Left ventricle myocardium superior (tissue), 1 donor: ENCODE measurements around the gene PLK5. TPM values are rescaled to one million over a fixed set of nuclear protein-coding genes. Genes with fewer than 3 reads are reported as not detected.
"Not testable (repeated sequence)": the region's sequence is repeated elsewhere in the genome, so short reads cannot be mapped to it uniquely, and the experiment has no call there.

Experiments used
- ATAC-seq: fragments of 200-7000 bp; cut with Tn5 transposase; one replicate; pipeline ENCODE4 v1.9.1; 2020; ENCODE audit warnings: mild to moderate bottlenecking, moderate library complexity
- DNase-seq: peaks from one replicate; pipeline ENCODE4 v3.0.0-alpha.2; 2020
- intact Hi-C: fragments of 100-400 bp; cut with micrococcal nuclease; formaldehyde crosslinking; loops from one replicate; pipeline ENCODE4 v1.11.0; 2022
- total RNA-seq: library from RNA; stranded (reverse); fragmentation: NEBNext Ultra II Directional; extraction: Animal tissue kit (Norgen Biotek cat#: 25700); gene quantifications from one replicate; pipeline ENCODE4 v1.2.1, GENCODE V29; 2021
- donor health status: DM: no; HTN: yes; CAD: no; lungs with severe emphysema.

PLK5 gene
- total RNA-seq, 1 donor from 2014 or later = not detected

GRCh38 chr19:1520203-1520780, 3.6 kb upstream of the PLK5 start:
- DNase-seq = no peak
- intact Hi-C loops = no loop called here
- ATAC-seq = no peak

- intact Hi-C loops = no loop called here
- ATAC-seq = peak; percentile 84
- peak; percentile 59 for DNase-seq
These were observed 2.2 kb upstream of the PLK5 start for GRCh38 chr19:1521636-1522035.

GRCh38 chr19:1522061-1522460, 1.8 kb upstream of the PLK5 start:
- no peak for DNase-seq
- ATAC-seq = peak; percentile 30
- intact Hi-C loops = no loop called here

- intact Hi-C loops = no loop called here
- ATAC-seq = no peak
- no peak for DNase-seq
These were observed 1.0 kb upstream of the PLK5 start for GRCh38 chr19:1522838-1523237.

GRCh38 chr19:1524287-1524971, 552 bp downstream of the PLK5 start:
- intact Hi-C loops = no loop called here
- DNase-seq (no peak), ATAC-seq (no peak)

- DNase-seq (no peak), ATAC-seq (no peak)
- intact Hi-C loops = no loop called here
These were observed 1.1 kb downstream of the PLK5 start for GRCh38 chr19:1524972-1525325.

GRCh38 chr19:1525343-1525742, 1.5 kb downstream of the PLK5 start:
- intact Hi-C loops = no loop called here
- ATAC-seq = no peak
- DNase-seq = no peak

- DNase-seq = no peak
- intact Hi-C loops = no loop called here
- no peak for ATAC-seq
These were observed 2.3 kb downstream of the PLK5 start for GRCh38 chr19:1526066-1526778.

GRCh38 chr19:1526979-1527649, 3.2 kb downstream of the PLK5 start:
- intact Hi-C loops = no loop called here
- no peak for ATAC-seq
- DNase-seq = no peak

GRCh38 chr19:1527650-1528309, 3.9 kb downstream of the PLK5 start:
- ATAC-seq = no peak
- no peak for DNase-seq
- intact Hi-C loops = no loop called here

- DNase-seq (no peak), ATAC-seq (no peak)
- intact Hi-C loops = no loop called here
These were observed 4.9 kb downstream of the PLK5 start for GRCh38 chr19:1528596-1529429.

- intact Hi-C loops = no loop called here
- DNase-seq (no peak), ATAC-seq (no peak)
These were observed 5.5 kb downstream of the PLK5 start for GRCh38 chr19:1529430-1529816.

- DNase-seq, intact Hi-C loops: not testable (repeated sequence)
These were observed 7.0 kb downstream of the PLK5 start for GRCh38 chr19:1530856-1531255.

GRCh38 chr19:1531587-1531986, 7.7 kb downstream of the PLK5 start:
- ATAC-seq = no peak
- DNase-seq = no peak
- intact Hi-C loops = no loop called here

More at GRCh38 chr19:1530856-1531255, 7.0 kb downstream of the PLK5 start:
- not testable (repeated sequence) for ATAC-seq

- intact Hi-C loops = no loop called here
- no peak for DNase-seq
These were observed 8.1 kb downstream of the PLK5 start for GRCh38 chr19:1532003-1532402.

GRCh38 chr19:1533510-1534150, 9.8 kb downstream of the PLK5 start:
- intact Hi-C loops = no loop called here
- ATAC-seq = no peak

More at GRCh38 chr19:1532003-1532402, 8.1 kb downstream of the PLK5 start:
- ATAC-seq = no peak

GRCh38 chr19:1534972-1535371, 11.1 kb downstream of the PLK5 start:
- intact Hi-C loops = no loop called here
- ATAC-seq (no peak), DNase-seq (no peak)

More at GRCh38 chr19:1533510-1534150, 9.8 kb downstream of the PLK5 start:
- DNase-seq = no peak

GRCh38 chr19:1535699-1536098, 11.8 kb downstream of the PLK5 start:
- intact Hi-C loops, ATAC-seq, DNase-seq: not testable (repeated sequence)
